Mucosa of descending colon (tissue), 3 donors: Measurements from ENCODE around the gene SLC33A1. TPM values are rescaled to one million over a fixed set of nuclear protein-coding genes. Genes with fewer than 3 reads are reported as not detected.

Source experiments
- ATAC-seq: fragments of 200-7000 bp; cut with Tn5 transposase; one replicate; pipeline ENCODE4 v1.9.1; 2020; ENCODE audit warnings: mild to moderate bottlenecking, moderate library complexity
- DNase-seq, 3 donors: peaks; one replicate each; pipeline ENCODE4 v3.0.0-alpha.2; 2020
- H3K36me3 ChIP-seq: fragments of 200-600 bp; one replicate; pipeline ENCODE4 v1.8.0; 2021; ENCODE audit warnings: low read depth, mild to moderate bottlenecking
- H3K4me1 ChIP-seq: fragments of 200-600 bp; one replicate; pipeline ENCODE4 v1.8.0; 2021; ENCODE audit warnings: low read depth, mild to moderate bottlenecking
- H3K4me3 ChIP-seq: fragments of 200-600 bp; one replicate; pipeline ENCODE4 v1.8.0; 2021; ENCODE audit warnings: mild to moderate bottlenecking
- H3K9me3 ChIP-seq: fragments of 200-600 bp; one replicate; pipeline ENCODE4 v1.8.0; 2021; ENCODE audit warnings: mild to moderate bottlenecking
- intact Hi-C, 2 donors: fragments of 100-400 bp; cut with DNase I in 1 of 2; cut with micrococcal nuclease in 1 of 2; formaldehyde crosslinking; loops; one replicate each; pipeline versions ENCODE4 v1.11.0 to v1.11.1; 2022; cut with DNase I, micrococcal nuclease
- total RNA-seq, 3 donors: library from RNA; stranded (reverse); fragmentation: NEBNext Ultra II Directional in 2 of 3; extraction: Animal tissue kit (Norgen Biotek cat#: 25700) in 2 of 3; gene quantifications; one replicate each; pipeline versions ENCODE4 v1.2.1 to v1.2.4, GENCODE V29; 2021 to 2023
- TF ChIP-seq, protein P1 (sequence below): fragments of 200-600 bp; IDR thresholded peaks from one replicate; pipeline ENCODE4 v1.8.0; 2022; ENCODE audit warnings: antibody characterized with exemption, mild to moderate bottlenecking
- donor health status: DM: no; HTN: no; CAD: no; lungs with moderate emphysema.
- donor health status: DM: no; HTN: no; CAD: no.
- donor health status: DM: no; HTN: yes; CAD: no.

SLC33A1 gene
- total RNA-seq, 3 donors from 2014 or later: 25.8 to 31.0 (median 27.8) TPM

DNA sequence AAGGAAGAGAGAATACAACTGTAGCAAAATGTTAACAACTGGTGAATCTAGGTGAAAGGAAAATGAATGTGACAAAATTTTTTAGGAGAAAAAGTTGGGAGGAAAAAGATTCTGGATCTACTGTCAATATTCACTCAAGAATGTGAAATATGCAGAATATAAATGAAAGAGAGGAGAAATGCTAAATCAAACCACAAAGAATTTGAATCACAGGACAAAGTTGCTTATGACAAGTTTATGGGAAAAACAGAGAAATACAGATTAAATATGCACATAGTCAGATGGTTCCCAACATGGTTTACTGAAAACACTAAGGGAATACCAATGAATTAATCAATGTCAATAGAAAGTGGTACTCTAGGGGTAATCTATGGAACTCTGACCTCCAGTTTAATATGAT, 75.8 kb downstream of the SLC33A1 start:
- DNase-seq (no peak), ATAC-seq (no peak)
- intact Hi-C loops: no loop called here
- no peaks in the 10 kb centered on the region for H3K36me3 ChIP-seq
- TF ChIP-seq, protein P1, sequence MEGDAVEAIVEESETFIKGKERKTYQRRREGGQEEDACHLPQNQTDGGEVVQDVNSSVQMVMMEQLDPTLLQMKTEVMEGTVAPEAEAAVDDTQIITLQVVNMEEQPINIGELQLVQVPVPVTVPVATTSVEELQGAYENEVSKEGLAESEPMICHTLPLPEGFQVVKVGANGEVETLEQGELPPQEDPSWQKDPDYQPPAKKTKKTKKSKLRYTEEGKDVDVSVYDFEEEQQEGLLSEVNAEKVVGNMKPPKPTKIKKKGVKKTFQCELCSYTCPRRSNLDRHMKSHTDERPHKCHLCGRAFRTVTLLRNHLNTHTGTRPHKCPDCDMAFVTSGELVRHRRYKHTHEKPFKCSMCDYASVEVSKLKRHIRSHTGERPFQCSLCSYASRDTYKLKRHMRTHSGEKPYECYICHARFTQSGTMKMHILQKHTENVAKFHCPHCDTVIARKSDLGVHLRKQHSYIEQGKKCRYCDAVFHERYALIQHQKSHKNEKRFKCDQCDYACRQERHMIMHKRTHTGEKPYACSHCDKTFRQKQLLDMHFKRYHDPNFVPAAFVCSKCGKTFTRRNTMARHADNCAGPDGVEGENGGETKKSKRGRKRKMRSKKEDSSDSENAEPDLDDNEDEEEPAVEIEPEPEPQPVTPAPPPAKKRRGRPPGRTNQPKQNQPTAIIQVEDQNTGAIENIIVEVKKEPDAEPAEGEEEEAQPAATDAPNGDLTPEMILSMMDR: no peak
- no peaks in the 10 kb centered on the region for H3K4me1 ChIP-seq
- peaks cover 11% of the 10 kb centered on the region for H3K9me3 ChIP-seq
- H3K4me3 ChIP-seq: no peak overlapping the region

DNA sequence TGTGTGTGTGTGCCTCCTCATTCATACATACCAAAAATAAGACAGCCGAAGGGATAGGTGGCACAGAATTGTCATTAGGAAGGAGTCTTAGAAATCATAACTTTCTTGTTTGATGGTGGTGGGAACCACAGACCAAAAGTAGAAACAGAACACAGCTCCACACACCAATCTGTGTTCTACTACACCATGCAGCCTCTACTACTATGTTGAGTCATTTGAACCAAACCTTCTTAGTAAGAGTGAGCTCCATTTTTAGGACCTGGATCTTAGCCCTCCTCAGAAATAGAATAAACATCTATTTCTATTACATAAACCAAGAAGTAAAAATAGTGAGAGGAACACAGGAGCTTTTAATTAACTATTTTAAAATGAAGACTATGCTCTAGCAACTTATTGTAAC, 81.4 kb downstream of the SLC33A1 start:
- TF ChIP-seq, protein P1: no peak
- Histone ChIP-seq H3K9me3 (no peaks in the 10 kb centered on the region), H3K36me3 (no peaks in the 10 kb centered on the region), H3K4me3 (no peak overlapping the region), H3K4me1 (no peaks in the 10 kb centered on the region)
- ATAC-seq (no peak), DNase-seq (no peak)
- intact Hi-C loops: no loop called here

DNA sequence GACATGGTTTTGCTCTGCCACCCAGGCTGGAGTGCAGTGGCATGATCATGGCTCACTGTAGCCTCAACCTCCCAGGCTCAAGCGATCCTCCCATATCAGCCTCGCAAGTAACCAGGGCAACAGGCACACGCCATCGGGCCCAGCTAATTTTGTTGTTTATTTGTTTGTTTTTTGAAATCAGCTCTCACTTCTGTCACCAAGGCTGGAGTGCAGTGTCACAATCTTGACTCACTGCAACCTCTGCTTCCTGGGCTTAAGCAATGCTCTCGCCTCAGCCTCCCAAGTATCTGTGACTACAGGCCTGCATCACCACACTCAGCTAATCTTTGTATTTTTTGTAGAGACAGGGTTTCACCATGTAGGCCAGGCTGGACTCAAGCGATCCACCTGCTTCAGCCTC, 83.1 kb downstream of the SLC33A1 start:
- no peaks in the 10 kb centered on the region for H3K9me3 ChIP-seq
- H3K36me3 ChIP-seq: no peaks in the 10 kb centered on the region
- no peak overlapping the region for H3K4me3 ChIP-seq
- TF ChIP-seq, protein P1: no peak
- no peak for DNase-seq
- H3K4me1 ChIP-seq: no peaks in the 10 kb centered on the region
- intact Hi-C loops: no loop called here
- no peak for ATAC-seq

Other genes with a start within 250 kb of the SLC33A1 start
- 10 to 100 TPM in 2 of 3 donors, 1 to 10 TPM in 1; 4.2 to 13.2 (median 10.2) TPM for gene PLCH1, start 109.4 kb downstream of the SLC33A1 start, total RNA-seq
- 1 to 10 TPM; 1.7 to 3.3 (median 2.0) TPM for gene C3orf33, start 48.1 kb downstream of the SLC33A1 start, total RNA-seq
- gene GMPS, start 16.2 kb upstream of the SLC33A1 start, total RNA-seq: 10 to 100 TPM; 20.2 to 44.7 (median 35.4) TPM